Measurements from ENCODE around the gene PRKCE.

The PRKCE gene

DNA sequence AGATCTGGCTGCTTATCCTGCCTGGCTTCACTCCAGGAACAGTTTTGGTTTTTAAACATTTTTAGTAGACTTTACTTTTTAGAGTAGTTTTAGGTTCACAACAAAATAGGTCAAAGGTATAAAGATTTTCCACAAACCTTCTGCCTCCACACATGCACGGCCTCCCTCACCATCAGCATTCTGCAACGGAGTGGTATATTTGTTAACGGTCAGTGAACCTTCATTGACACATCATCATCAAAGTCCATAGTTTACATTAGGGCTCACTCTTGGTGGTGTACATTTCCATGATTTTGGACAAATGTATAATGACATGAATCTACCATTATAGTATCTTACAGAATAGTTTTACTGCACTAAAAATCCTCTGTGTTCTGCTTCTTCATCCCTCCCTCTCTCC lies 342.6 kb downstream of the PRKCE start:
- DNase-seq (ENCODE audit: low read depth), result no peak

- DNase-seq (ENCODE audit: low read depth), result no peak
Observed at GRCh38 chr2:46000660-46001059, 349.2 kb downstream of the PRKCE start.

DNA sequence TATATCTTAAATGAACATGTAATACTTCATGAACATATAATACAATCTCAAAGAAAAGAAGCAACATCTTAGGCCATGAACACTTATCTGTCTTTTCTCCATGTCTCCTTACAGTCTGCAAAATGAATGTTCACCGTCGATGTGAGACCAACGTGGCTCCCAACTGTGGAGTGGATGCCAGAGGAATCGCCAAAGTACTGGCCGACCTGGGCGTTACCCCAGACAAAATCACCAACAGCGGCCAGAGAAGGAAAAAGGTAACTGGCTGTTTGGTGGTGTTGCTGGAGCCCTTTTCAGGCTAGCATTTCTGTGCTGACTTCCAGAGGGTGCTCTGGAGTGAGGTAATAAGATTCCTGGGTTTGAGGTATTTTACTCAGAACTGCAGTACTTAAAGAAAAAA lies 349.8 kb downstream of the PRKCE start:
- no peak for DNase-seq (ENCODE audit: low read depth)

- no peak for DNase-seq (ENCODE audit: low read depth)
Observed at GRCh38 chr2:46001741-46002506, 350.4 kb downstream of the PRKCE start.

GRCh38 chr2:46002507-46002883 lies 351.0 kb downstream of the PRKCE start:
- no peak for DNase-seq (ENCODE audit: low read depth)

GRCh38 chr2:46002947-46003346 lies 351.5 kb downstream of the PRKCE start:
- no peak for DNase-seq (ENCODE audit: low read depth)

DNA sequence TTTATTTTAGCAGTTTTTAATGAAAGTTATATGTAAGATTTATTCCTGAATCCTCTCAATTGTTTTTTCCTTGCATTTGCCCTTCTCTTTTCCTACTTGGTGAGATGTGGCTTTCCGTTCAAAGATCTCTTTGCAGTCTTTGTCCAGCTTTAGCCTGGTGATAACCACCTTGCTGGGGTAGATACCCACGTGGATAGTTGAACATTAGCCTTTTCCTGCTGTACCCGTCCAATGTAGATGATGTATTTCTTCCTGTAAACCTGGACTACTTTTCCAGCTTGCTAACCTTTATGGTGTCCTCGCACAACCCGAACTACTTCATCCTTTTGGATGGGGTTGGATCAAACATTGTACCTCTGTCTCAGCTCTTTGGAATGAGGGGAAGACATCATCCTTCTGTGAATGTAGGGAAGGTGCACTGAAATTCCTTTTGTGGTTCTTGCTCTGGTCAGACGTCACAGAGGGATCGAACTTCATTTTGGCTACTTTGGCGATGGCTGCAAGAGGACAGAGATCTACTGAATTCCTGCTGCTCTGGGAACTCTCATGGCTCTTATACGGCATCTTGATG lies 352.5 kb downstream of the PRKCE start:
- no peak for DNase-seq (ENCODE audit: low read depth)

GRCh38 chr2:46006473-46007025 lies 355.1 kb downstream of the PRKCE start:
- no peak for DNase-seq (ENCODE audit: low read depth)

GRCh38 chr2:46007412-46007811 lies 355.9 kb downstream of the PRKCE start:
- DNase-seq (ENCODE audit: low read depth), result no peak

DNA sequence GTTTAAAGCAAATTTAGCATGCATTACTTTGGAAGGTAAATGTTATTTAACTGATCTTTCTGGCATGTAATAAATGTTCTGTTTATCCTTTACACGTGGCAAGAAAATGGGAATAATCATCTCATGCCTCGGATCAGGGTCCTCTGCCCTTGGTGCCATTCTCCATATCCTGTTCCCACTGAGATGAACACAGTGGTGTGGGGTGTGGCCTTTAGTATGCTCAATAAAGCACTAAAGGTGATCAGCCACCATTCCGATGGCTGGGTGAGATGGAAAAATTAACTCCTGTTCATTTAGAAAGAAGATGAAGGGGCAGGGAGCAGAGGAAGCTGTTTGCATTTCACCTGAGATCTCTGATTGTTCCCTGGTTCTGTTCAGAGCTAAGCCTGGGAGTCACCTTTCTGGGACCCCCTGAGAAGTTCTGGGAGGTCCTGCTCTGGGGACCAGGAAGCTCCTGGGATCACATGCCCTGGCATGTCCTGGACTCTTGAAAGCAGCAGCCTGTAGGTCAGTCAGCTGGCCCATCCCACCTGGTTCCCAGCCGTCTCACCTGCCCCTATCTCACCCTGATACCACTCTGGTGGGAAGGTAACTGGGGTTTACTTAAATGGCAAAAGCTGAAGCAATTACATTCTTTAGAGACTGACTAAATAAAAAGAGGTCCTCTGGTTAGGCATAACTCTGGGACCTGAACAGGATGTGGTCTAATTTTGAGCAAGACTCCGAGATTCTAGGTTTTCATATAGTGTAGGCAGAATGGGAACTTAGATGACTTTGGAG lies 356.8 kb downstream of the PRKCE start:
- DNase-seq (ENCODE audit: low read depth), result no peak

GRCh38 chr2:46009315-46009714 lies 357.8 kb downstream of the PRKCE start:
- no peak for DNase-seq (ENCODE audit: low read depth)

DNA sequence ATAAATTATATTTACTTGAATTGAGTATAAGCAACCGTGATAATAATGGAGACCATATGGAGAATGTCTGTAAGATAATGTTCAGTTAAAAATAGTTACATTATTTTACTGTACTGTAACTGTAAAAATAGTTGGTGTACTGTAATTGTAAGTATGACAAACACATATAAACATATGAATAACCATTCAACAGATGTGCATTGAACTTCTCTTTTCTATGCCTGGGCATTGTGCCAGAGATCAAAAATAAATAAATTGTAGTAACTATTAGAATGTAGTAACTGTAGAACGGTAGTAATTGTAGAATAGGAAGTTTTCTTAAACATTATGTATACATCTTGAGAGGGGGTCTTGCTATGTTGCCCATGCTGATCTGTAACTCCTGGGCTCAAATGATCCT lies 358.3 kb downstream of the PRKCE start:
- no peak for DNase-seq (ENCODE audit: low read depth)

DNA sequence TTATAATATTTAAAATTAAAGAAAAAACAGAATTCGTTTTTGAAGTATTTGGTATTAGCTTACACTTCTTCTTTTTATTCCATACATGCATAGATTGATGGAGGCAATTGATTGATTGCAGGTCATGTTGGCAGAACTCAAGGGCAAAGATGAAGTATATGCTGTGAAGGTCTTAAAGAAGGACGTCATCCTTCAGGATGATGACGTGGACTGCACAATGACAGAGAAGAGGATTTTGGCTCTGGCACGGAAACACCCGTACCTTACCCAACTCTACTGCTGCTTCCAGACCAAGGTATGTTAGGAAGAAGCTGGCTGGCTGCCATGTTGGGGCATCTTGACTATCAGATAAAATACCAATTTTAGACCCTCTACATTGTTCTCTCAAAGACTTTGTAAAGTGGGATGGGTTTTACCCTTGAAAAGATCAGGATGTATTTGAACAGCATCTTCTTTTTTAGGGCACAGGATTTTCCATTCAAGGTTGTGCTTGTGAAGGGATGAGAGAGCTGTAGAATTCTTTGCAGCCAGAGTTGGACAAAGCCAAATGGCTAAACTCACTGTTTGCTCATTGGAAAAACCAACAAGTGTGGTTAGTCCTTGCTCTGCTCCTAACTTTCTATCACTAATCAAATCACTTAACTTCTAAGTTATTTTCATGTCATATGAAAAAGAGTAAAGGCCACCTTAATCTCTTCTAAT lies 358.9 kb downstream of the PRKCE start:
- DNase-seq (ENCODE audit: low read depth), result no peak

DNA sequence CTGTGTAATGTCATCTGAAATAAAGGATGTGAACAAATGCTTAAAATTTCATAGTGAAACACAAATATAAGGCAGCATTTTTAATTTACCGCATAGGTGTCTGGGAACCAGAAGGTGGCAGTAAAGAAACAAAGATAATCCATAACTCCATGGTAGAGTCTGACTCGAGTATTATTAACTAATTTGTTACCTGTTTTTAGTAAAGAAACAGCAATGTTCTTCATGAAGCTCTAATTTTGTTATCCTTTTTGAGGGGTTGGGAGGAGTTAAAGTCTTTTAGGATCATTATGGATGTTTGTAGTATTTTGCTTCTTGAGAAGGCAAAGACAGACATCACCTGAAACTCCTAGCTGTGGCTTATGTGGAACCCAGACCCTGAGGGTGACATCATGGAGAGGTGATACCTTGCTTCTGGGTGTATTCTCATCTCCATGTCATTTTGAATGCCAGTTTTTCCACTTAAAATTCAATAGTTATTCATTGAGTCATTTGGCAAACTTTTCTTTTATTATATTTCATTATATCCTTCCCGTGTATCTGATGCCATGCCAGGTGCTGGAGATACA lies 359.5 kb downstream of the PRKCE start:
- no peak for DNase-seq (ENCODE audit: low read depth)

DNA sequence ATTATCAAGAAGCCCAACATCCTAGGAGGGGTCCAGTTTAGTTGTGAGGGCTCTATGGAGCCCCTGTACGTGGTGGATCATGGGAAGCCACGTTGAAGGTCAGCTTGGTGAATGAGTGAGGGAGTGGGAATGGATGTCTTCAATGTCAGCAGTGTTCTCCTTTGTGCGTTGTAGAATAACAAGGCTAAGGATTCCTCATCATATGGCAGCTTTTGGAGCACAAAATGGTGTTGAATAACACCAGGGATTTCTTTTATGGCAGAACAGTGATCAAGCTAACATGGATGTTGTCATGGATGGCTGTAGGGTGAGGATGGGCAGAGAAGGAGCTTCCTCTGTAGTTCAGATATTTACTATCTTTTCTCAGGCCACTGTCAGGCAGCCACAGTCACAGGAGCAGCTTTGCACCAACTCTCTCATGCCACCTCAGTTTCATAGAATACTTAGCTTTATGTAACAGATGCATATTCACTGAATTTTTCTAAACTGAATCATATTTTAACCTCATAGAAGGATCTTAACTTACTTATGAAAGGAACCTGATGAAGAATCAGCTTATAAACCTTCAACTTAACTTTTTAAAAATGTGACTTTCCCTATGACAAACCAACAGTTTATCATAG lies 361.3 kb downstream of the PRKCE start:
- no peak for DNase-seq (ENCODE audit: low read depth)

DNA sequence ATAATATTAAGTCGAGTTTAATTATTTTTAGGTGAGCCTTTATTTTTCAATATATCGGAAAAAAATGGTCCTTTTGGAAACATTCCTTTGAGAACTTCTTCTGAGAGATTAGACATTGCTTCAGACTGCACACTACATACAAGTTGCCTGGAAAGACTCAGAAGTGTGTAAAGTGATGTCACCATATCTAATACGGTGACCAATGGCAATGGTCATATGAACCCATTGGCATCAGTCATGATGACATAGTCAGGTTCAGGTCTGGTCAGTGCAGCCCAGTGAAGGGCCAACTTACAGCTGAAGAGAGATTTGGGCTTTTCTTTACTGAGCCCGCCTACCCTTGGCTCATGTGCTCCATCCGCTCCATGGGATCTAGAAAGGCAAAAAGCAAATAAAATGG lies 362.3 kb downstream of the PRKCE start:
- no peak for DNase-seq (ENCODE audit: low read depth)

DNA sequence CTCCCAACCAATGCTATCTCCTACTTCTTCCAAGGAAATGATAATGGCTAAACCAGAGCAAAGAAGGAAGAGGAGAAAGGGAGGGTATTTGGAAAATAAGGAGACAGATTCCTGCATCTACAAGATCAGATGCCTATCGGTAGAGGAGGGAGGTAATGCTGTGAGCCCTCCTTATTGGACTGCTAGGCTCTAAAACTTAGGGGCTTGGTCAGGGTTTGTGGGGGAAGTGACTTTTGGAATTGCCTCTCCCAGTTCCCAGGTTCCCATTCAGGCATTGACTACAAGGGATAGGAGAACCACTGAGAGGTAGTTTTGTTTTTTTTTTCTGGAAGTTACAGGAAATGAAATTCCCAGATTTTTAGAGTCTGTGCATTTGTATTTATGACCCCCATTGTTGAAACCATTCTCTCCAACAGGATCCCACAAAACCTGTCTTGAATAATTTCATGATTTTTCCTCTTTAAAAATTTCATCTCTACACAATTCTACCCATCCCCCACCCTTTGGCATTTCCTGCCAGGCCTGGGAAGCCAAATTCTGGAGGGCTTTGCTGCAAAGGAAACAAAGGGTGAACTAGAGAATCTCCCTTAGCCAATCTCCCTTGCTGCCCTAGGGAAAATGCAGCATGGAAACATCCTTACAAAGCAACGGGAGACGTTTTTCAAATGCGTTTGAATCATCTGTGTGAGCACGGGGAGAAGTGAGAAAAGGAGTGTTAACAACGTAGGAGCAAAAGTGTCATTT lies 363.6 kb downstream of the PRKCE start:
- DNase-seq (ENCODE audit: low read depth), result no peak

DNA sequence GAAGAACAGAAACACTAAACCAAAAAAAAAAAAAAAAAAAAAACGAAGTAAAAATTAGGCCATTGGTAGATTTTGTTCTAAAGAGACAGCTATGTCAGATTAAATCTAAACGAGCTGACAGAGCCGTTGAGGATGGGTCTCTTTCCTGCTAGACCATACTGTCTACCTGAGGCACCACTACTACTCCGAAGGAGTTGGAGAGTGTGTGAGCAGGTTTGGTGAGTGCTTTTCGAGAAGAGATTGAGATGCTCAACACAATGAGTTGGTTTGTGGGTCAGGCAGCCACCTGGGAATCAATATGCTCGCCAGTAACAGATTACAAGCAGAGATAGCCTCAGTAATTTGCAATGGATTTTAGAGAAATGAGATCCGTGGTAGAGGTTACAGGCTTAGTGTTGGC lies 364.2 kb downstream of the PRKCE start:
- no peak for DNase-seq (ENCODE audit: low read depth)

DNA sequence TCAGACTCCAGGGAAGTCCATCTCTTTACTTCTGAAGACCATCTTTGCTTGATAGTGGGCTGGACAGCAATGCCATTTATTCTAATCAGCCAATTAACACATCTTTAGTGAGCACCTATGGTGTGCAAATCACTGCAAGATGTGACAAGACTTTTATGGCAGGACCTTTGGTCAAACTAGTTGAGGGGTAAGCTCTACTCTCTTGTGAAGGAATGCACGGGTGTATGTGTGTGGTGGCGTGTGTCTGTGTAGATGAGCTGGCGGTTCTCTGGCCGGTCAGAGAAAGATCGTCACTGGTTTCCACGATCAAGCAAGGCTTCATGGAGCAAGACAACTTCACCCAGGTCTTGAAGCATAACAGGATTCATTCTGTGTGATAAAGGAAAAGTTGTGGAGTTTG lies 364.6 kb downstream of the PRKCE start:
- no peak for DNase-seq (ENCODE audit: low read depth)

GRCh38 chr2:46018773-46019591 lies 367.5 kb downstream of the PRKCE start:
- no peak for DNase-seq (ENCODE audit: low read depth)

Data from stimulated activated CD8-positive, alpha-beta memory T cell treated with anti-CD3 and anti-CD28 coated beads, Interleukin-15, amount 100 ng/mL, for 1 hour (primary cell).